Esophagus muscularis mucosa (tissue), 3 donors: ENCODE results near the gene PRKAA2.

Experiments used
- POLR2A ChIP-seq: fragments of 450-650 bp; IDR thresholded peaks from one replicate; pipeline ENCODE4 v1.6.1; 2017; ENCODE audit warnings: antibody characterized with exemption, moderate library complexity, mild to moderate bottlenecking, low read depth
- POLR2AphosphoS5 ChIP-seq, 2 donors: sonication (generic); formaldehyde crosslinking; IDR thresholded peaks; one replicate each; pipeline ENCODE4 v1.6.1; 2017; ENCODE audit warnings: antibody characterized with exemption in 2 of 2
- TF ChIP-seq, protein P1 (sequence below), 3 experiments: fragments of 200-600 bp in 2 of 3; fragments of 450-650 bp in 1 of 3; sonication (generic) in 2 of 3; IDR thresholded peaks; one replicate each; pipeline ENCODE4 v1.5.1; 2017 to 2019; ENCODE audit warnings: antibody characterized with exemption in 3 of 3, mild to moderate bottlenecking in 2 of 3, moderate library complexity in 1 of 3

DNA sequence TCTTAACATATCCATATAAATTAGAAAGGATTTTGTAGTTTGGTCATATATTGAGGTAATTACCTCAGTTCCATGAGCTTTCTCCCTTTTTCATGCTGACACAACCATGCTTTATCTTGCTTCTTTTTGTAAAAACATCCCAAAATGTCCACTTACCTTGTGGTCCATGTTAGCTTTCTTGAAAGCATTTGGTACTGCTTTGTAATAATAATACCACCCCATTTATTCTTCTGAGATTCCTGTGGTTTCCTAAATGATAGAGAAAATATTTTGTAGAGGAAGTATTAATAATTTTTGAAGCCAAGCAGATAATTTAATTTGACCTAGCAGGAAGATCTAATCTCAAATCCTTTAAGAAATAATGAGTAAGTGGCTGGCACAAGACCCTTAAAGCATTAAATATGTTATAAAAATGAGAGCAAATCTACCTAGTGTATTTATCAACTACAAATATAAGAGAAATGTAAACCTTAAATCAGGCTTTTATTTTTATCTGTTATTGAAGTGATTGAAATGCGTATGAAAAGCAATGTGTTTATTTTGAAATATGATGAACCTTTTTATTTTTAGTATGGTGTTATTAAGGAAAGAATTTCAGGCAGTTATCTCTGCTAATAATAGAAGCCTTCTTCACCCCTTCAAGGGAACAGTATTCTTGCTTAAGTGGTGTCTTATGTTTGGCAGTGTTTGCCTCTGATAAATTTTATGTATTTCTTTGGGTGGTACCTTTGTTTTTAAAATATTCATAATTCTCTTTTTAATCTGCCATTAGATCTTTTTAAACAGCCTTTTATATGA, 9.2 kb downstream of the PRKAA2 start:
- TF ChIP-seq POLR2AphosphoS5 (IDR thresholded peaks at IDR 0.05), result no peak
- TF ChIP-seq, protein P1, sequence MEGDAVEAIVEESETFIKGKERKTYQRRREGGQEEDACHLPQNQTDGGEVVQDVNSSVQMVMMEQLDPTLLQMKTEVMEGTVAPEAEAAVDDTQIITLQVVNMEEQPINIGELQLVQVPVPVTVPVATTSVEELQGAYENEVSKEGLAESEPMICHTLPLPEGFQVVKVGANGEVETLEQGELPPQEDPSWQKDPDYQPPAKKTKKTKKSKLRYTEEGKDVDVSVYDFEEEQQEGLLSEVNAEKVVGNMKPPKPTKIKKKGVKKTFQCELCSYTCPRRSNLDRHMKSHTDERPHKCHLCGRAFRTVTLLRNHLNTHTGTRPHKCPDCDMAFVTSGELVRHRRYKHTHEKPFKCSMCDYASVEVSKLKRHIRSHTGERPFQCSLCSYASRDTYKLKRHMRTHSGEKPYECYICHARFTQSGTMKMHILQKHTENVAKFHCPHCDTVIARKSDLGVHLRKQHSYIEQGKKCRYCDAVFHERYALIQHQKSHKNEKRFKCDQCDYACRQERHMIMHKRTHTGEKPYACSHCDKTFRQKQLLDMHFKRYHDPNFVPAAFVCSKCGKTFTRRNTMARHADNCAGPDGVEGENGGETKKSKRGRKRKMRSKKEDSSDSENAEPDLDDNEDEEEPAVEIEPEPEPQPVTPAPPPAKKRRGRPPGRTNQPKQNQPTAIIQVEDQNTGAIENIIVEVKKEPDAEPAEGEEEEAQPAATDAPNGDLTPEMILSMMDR (IDR thresholded peaks at IDR 0.05), result no peak
- TF ChIP-seq POLR2A, result no peak
